Measurements from ENCODE around the gene TRIP13.
"Not testable (repeated sequence)": the region's sequence is repeated elsewhere in the genome, so short reads cannot be mapped to it uniquely, and the experiment has no call there.

The TRIP13 gene, protein sequence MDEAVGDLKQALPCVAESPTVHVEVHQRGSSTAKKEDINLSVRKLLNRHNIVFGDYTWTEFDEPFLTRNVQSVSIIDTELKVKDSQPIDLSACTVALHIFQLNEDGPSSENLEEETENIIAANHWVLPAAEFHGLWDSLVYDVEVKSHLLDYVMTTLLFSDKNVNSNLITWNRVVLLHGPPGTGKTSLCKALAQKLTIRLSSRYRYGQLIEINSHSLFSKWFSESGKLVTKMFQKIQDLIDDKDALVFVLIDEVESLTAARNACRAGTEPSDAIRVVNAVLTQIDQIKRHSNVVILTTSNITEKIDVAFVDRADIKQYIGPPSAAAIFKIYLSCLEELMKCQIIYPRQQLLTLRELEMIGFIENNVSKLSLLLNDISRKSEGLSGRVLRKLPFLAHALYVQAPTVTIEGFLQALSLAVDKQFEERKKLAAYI

DNA sequence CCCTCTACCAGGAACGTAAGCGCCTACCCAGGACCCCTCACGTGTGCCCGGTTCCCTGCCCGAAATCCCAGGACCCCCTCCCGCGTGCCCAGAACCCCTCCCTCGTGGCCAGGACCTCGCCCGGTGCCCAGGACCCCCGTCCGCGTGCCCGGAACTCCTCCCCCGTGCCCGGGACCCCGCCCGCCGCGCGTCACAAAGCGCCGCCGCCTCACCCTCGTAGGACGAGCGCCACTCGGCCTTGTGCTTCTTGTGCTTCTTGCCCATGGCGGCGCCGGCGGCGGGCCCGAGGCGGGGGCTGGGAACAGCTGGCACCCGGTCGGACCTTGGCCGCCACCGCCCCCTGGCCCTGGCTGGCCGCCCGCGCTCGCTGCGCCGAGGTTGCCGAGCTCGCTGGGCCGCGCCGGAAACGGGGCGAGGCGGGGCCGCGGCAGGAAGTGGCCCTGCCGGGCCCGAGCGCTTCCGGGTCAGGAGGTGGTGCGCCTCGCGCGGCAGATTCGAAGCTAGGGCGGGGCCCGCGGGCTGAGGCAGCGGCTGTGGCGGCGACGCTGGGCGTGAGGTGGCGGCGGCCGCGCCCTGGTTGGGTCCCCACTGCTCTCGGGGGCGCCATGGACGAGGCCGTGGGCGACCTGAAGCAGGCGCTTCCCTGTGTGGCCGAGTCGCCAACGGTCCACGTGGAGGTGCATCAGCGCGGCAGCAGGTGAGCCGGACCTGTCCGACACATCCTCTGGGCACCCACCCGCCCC, at the start of gene TRIP13, which contains the start of gene BRD9:
TSS of gene TRIP13 (plus strand) at position 491 of the 743 bp plus-strand sequence. CDS start at position 606, 115 bp downstream.
TSS of gene BRD9 (minus strand) at position 408 of the 743 bp plus-strand sequence. CDS start at position 264, 144 bp downstream.
- peak; percentile 71 for DNase-seq (ENCODE audit: low read depth)

DNA sequence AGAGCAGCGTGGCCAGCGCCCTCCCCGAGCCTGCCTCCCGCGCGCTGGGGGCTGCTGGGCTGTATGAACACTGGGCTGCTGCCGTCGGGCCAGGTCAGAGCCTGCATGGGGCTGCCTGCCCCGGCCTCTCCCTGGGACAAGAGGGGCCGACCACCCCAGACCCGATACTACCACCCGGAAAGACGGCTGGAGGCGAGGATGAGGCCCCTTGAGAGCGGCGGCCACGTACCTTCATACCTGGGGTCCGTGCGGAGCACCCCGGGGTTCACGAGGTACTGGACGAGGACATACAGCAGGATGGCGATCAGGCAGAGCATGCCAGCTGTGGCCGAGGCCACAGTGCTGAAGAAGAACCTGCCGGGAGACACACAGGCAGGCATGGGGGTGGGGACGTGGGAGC, 49.3 kb upstream of the TRIP13 start:
- DNase-seq (ENCODE audit: low read depth) = not testable (repeated sequence)

DNA sequence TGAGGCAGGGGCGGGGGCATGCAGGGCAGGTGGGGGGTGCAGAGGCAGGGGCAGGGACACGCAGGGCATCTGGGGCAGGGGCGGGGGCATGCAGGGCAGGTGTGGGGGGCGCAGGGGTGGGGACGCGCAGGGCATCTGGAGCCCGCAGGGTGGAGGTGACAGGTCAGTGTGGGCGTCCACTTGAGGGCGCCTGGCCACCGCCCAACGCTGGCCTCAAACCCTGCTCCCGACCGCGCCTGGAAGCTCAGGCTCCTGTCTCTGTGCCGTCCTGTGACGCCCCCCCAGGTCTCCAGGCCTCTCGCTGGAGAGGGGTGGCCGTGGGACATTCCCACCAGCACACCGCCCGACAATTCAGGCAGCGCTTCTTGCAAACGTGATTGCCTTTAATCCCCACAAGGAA, 48.8 kb upstream of the TRIP13 start:
- not testable (repeated sequence) for DNase-seq (ENCODE audit: low read depth)

DNA sequence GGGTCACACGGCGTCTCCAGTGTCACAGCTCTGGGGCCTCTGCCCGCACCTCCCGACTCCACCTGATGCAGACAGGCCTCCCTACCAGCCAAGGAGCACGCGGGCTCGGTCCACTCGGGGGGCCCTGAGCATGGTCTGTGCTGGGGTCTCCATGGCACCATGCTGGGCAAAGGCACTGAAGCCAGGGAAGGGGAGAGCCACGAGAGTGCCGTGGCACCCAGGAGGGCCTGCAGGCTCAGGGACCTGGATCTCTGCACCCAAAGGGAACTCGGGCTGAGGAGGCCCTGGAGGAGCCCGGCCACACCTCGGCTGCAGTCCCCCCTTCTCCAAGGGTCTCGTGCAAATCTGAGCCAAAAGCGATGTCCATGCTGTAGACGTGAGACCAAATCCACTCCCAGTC, 48.3 kb upstream of the TRIP13 start:
- DNase-seq (ENCODE audit: low read depth) = not testable (repeated sequence)

DNA sequence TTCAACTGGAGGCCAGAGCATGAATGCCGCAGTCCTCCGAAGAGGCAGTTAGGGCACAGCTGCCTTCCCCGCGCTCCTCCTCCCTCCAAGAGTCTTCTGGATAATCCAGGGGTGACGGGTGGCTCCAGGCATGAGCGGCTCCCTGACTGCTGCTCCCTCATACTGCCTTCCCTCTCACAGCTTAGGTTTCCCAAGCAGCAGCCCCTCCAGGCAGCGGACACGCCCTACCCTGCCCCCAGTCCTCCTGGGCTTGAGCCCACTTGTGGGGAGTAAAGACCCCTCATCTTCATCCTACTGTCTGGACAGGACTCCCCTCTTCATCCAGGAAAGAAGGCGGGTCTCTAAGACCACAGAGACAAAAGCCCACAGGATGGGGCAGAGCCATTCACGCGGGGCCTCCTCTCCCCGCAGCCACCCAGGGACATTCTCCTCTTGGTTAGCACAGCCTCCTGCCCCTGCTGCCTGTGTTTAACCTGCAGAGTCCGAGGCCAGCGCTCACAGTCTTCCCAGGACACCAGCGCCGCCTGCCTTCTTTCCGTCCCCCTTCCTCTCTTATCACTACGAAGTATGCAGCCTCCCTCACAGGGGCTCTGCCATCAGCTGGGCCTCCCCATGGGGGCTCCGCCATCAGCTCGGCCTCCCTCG, 47.5 kb upstream of the TRIP13 start:
- not testable (repeated sequence) for DNase-seq (ENCODE audit: low read depth)

DNA sequence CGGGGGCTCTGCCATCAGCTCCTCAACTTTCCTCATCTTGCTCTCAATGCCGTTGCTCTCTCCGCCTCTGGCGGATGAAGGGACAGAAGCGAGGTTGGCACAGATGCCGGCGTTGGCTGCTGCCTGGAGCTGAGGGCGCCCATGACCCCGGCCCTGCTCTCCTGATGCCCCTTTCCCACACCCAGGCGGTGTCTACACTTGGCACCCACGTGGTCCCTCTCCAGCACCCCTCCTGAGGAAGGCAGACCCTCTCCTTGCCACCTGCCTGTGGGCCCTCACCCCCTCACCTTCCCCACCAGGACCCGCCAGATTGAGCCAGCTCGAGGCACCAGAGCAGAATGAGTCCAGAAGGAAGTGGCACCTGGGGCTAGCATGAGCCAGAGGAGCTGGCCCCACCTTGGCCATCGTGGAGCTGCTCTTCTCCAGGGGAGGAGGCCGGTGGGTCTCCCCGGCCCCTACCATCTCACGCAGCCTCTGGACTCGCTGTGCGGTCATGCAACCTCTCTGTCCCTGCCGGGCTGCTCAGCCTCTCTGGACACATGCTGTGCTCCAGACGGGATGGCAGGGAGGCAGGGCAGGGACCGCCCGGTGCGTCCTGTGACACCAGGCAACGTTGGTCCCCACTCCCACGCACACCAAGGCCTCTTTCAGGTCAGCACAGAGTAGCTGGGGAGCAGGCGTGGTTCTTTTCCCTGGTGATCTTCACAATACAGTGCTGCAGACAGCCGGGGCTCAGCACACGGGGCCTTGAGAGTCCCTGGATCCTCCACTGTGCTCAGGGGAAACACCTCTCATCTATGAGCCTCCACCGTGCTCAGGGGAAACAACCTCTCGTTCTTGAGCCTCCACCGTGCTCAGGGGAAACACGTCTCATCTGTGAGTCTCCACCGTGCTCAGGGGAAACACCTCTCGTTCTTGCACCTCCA, 46.7 kb upstream of the TRIP13 start:
- DNase-seq (ENCODE audit: low read depth) = not testable (repeated sequence)

DNA sequence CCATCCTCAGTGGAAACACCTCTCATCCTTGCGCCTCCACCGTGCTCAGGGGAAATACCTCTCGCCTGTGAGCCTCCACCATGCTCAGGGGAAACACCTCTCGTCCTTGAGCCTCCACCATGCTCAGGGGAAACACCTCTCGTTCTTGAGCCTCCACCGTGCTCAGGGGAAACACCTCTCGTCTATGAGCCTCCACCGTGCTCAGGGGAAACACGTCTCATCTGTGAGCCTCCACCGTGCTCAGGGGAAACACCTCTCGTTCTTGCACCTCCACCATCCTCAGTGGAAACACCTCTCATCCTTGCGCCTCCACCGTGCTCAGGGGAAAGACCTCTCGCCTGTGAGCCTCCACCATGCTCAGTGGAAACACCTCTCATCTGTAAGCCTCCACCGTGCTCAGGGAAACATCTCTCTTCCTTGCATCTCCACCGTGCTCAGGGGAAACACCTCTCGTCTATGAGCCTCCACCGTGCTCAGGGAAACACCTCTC, 46.0 kb upstream of the TRIP13 start:
- DNase-seq (ENCODE audit: low read depth) = not testable (repeated sequence)

DNA sequence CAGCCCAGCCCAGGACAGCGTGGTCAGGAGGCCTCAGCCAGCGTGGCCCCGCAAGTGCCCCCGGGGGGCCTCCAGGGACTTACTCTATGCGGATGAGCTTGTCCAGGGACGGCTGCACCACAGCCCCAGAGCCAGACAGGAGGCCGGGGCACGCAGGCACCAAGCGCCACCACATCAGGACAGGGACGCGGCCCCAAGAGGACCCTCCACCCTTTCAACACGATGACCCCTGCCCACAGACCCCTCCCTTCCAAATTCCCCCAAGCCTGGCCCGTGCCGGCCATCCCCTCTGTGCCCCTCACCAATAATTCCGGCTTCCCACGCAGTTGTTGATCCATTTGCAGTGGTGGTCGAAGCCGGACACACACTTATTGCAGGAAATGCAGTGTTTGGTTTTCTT, 45.5 kb upstream of the TRIP13 start:
- DNase-seq (ENCODE audit: low read depth) = not testable (repeated sequence)

DNA sequence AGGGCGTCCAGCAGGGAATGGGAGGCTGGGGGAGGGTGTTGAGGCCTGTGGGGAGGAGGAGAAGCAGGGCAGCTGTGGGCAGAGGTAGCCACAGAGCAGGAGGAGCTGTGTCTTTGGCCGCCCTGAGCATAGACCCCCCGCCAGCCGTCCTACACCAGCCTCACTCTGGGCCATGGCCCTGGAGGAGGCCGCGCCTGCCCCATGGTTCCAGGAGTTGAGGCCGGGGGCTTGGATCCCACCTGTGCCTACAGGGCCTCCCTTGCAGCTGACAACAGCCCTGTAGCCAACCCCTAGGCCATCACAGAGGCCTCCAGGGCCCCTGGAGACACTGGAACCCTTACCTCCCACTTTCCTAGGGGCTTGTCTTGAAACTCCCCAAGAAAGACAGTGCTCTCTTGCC, 44.9 kb upstream of the TRIP13 start:
- not testable (repeated sequence) for DNase-seq (ENCODE audit: low read depth)

DNA sequence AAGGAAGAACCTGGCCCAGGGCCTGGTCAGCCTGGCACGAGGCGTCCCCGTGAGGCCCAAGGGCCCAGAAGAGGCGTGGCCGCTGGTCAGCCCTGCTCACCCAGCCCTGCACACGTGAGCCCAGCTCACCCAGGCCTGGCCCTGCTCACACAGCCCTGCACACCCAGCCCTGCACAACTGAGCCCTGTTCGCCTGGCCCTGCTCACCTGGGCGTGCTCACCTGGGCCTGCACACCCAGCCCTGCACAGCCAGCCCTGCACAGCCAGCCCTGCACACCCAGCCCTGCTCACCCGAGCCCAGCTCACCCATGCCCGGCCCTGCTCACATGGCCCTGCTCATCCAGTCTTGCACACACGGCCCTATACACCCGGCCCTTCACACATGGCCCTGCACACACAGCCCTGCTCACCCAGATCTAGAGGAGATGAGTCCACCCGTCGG, 44.0 kb upstream of the TRIP13 start:
- DNase-seq (ENCODE audit: low read depth) = no peak

DNA sequence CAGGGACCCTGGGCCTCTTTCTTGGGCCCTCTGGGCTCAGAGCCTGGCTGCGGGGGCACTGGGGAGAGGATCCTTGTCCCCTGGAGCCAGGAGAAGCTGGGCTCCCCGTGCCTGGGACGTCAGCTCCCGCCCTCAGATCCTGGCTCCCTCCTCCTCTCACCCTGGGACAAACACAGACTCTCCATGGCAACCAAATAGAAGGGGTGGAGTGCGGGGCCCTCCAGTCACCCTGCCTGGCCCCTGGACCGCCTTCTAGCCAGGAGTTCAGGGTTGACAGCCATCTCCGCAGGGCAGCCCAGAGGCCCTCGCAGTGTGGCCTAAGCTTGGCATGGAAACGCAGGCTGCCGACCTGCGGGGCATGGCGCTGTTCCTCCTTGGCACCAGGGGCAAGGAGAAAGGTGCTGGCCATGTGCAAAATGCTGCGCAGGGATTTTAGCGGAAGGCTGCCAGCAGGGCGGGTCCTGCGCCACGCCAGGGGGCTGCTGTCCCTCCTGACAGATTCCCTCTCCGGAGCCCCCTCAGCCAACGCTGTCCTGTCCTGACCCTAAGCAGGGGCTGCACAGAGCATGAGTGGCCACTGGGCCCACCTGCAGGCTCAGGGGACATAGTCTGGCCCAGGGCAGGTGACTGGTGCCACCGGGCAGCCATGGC, 42.9 kb upstream of the TRIP13 start:
- DNase-seq (ENCODE audit: low read depth) = no peak

DNA sequence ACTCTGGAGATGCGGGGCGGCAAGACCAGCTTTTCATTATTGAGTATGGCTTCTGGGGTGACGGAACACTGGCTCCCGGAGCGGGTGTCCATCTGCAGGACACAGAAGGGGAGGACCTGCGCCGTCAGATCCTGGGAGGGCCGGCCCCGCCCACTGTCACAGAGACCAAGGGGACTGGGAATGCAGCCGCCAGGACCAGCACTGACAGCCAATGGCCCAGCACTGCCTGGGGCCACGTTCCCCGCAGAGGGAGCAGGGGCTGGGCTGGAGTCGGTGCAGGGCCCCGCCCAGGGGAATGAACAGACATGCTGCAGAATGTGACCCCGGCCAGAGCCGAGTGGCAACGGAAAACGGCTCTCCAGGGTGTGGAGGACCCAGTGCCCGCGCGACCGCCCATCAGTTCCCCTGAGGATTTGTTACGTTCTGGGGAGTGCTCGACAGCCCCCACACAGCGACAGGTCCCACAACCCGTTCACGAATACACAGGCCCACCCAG, 42.1 kb upstream of the TRIP13 start, which contains the start of gene ZDHHC11:
TSS of gene ZDHHC11 (minus strand) at position 476 of the 496 bp plus-strand sequence. CDS start at position 92, 384 bp downstream.
- DNase-seq (ENCODE audit: low read depth) = no peak

DNA sequence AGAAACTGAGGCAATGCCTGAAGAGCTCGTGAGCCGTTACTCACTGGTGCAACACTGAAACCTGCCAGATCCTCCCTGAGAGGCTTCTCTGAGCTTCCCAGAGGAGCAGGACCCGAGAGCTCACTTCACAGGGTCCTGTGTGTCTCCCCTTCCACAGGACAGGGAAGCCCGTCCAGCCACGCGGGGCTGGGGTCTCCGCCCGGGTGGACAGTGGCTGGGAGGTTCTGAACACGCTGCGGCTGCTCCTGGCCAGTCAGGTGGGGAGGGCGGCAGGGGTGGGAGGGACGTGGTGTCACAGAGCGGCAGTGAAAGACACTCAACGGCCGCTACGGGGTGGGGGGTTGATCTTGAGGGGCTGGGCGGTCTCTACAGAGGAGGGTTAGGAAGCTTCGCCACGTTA, 41.6 kb upstream of the TRIP13 start:
- no peak for DNase-seq (ENCODE audit: low read depth)

DNA sequence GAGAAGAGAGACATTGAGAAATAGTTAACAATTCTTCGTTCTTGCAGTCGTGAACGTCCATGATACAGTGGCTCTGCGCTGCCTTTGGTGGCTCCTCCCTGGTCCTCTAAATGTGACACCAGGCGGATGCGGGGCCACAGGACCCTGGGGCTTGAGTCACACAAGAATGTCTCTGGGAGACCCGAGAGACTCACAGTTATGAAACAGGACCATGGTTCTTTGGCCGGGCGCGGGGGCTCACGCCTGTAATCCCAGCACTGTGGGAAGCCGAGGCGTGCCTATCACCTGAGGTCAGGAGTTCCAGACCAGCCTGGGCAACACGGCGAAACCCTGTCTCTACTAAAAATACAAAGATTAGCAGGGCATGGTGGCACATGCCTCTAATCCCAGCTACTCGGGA, 41.1 kb upstream of the TRIP13 start:
- DNase-seq (ENCODE audit: low read depth) = no peak

DNA sequence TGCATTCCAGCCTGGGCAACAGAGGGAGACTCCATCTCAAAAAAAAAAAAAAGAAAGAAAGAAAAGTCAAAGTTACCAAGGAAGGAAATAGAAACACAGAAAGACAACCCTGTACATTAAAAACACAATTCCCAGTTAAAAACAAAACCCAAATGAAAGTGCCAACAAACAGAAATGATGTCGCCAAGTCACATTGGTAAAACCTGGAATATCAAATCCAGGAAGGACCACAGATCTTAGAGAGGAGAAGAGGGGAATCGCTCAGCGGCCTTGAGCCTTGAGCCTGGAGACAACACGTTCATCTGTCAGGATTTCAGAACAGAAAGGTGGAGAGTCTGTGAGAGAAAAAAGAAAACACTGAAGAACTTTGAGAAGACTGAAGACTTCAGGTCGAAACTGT, 40.7 kb upstream of the TRIP13 start:
- DNase-seq (ENCODE audit: low read depth) = no peak

DNA sequence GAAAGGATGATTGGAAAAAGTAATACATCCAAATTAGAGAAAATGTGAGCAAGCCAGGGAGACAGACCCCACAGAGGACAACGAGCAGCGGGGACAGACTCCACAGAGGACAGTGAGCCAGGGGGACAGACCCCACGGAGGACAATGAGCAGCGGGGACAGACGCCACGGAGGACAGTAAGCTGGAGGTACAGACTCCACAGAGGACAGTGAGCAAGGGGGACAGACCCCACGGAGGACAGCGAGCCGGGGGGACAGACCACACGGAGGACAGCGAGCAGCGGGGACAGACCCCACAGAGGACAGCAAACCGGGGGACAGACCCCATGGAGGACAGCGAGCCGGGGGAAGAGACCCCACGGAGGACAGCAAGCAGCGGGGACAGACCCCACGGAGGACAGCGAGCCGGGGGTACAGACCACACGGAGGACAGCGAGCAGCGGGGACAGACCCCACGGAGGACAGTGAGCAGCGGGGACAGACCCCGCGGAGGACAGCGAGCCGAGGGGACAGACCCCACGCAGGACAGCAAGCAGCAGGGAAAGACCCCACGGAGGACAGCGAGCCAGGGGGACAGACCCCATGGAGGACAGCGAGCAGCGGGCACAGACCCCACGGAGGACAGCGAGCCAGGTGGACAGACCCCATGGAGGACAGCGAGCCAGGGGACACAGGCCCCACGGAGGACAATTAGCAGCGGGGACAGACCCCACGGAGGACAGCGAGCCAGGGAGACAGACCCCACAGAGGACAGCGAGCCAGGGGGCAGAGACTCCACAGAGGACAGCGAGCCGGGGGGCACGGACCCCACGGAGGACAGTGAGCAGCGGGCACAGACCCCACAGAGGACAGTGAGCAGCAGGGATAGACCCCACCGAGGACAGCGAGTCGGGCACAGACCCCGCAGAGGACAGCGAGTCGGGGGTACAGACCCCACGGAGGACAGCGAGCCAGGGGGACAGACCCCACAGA, 40.0 kb upstream of the TRIP13 start:
- no peak for DNase-seq (ENCODE audit: low read depth)

DNA sequence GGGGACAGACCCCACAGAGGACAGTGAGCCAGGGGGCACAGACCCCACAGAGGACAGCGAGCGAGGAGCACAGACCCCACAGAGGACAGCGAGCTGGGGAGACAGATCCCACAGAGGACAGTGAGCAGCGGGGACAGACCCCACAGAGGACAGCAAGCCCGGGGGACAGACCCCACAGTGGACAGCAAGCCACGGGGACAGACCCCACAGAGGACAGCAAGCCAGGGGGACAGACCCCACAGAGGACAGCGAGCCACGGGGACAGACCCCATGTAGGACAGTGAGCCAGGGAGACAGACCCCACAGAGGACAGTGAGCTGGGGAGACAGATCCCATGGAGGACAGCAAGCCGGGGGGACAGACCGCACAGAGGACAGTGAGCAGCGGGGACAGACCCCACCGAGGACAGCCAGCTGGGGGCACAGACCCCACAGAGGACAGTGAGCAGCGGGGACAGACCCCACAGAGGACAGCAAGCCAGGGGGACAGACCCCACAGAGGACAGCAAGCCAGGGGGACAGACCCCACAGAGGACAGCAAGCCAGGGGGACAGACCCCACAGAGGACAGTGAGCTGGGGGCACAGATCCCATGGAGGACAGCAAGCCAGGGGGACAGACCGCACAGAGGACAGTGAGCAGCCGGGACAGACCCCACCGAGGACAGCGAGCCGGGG, 39.1 kb upstream of the TRIP13 start:
- not testable (repeated sequence) for DNase-seq (ENCODE audit: low read depth)

DNA sequence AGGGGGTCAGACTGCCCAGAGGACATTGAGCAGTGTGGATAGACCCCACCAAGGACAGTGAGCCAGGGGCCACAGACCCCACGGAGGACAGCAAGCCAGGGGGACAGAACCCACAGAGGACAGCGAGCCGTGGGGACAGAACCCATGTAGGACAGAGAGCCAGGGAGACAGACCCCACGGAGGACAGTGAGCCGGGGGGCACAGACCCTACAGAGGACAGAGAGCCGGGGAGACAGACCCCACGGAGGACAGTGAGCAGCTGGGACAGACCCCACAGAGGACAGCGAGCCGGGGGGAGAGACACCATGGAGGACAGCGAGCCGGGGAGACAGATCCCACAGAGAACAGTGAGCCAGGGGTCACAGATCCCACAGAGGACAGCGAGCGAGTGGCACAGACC, 38.5 kb upstream of the TRIP13 start:
- DNase-seq (ENCODE audit: low read depth) = no peak

Data from activated gamma-delta T cell treated with anti-CD3 and anti-CD28 coated beads, Interleukin-2, amount 50 U/mL, for 16 hours (primary cell).